ENCODE results near the gene CNTNAP2. TPM values are rescaled to one million over a fixed set of nuclear protein-coding genes. Genes with fewer than 3 reads are reported as not detected.

CNTNAP2 gene
- total and polyA plus RNA-seq, 2 donors (not counting 1 experiment from before 2014, with no cell fraction given): not detected

GRCh38 chr7:147251751-147252325 lies 1135.2 kb downstream of the CNTNAP2 start:
- H3K9ac ChIP-seq (ENCODE audit: insufficient read depth, low read length): no peak overlapping the region
- no peak for DNase-seq (ENCODE audit: low read depth in 2 of 2)
- H3K27ac ChIP-seq (ENCODE audit: insufficient read depth, low read length): no peak overlapping the region
- no peak overlapping the region for H2AFZ ChIP-seq (ENCODE audit: low read length)
- no peaks in the 10 kb centered on the region for H4K20me1 ChIP-seq (ENCODE audit: control insufficient read depth, extremely low read depth, insufficient read depth, low read length)
- TF ChIP-seq CTCF (conservative IDR thresholded peaks at IDR 0.05 in 1 of 2, IDR thresholded peaks at IDR 0.05 in 1 of 2; ENCODE audit: low read depth in 1 of 2, low read length in 2 of 2) (no peak), EZH2 (IDR thresholded peaks at IDR 0.05; ENCODE audit: low read length, missing control alignments) (no peak)
- no peaks in the 10 kb centered on the region for H3K79me2 ChIP-seq (ENCODE audit: control insufficient read depth, insufficient read depth, low read length)
- H3K36me3 ChIP-seq (ENCODE audit: control insufficient read depth, insufficient read depth, low read length): no peaks in the 10 kb centered on the region
- H3K4me3 ChIP-seq (replicated peaks in 1 of 4; ENCODE audit: control extremely low read depth in 1 of 4, insufficient read depth in 1 of 4, low read depth in 3 of 4, low read length in 4 of 4): no peak overlapping the region
- no peaks in the 10 kb centered on the region for H3K27me3 ChIP-seq (ENCODE audit: control insufficient read depth, insufficient read depth, low read length)
- no peaks in the 10 kb centered on the region for H3K9me3 ChIP-seq (ENCODE audit: control insufficient read depth, insufficient read depth, low read depth, low read length)
- no peaks in the 10 kb centered on the region for H3K4me1 ChIP-seq (ENCODE audit: control insufficient read depth, extremely low read depth, insufficient read depth, low read length)
- H3K4me2 ChIP-seq (ENCODE audit: extremely low read depth, insufficient read depth, low read length): no peak overlapping the region

- Histone ChIP-seq H3K36me3 (ENCODE audit: control insufficient read depth, insufficient read depth, low read length) (no peaks in the 10 kb centered on the region), H3K4me2 (ENCODE audit: extremely low read depth, insufficient read depth, low read length) (no peak overlapping the region), H3K27me3 (ENCODE audit: control insufficient read depth, insufficient read depth, low read length) (no peaks in the 10 kb centered on the region), H3K9ac (ENCODE audit: insufficient read depth, low read length) (no peak overlapping the region), H3K9me3 (ENCODE audit: control insufficient read depth, insufficient read depth, low read depth, low read length) (no peaks in the 10 kb centered on the region), H3K79me2 (ENCODE audit: control insufficient read depth, insufficient read depth, low read length) (no peaks in the 10 kb centered on the region), H4K20me1 (ENCODE audit: control insufficient read depth, extremely low read depth, insufficient read depth, low read length) (no peaks in the 10 kb centered on the region), H3K4me1 (ENCODE audit: control insufficient read depth, extremely low read depth, insufficient read depth, low read length) (no peaks in the 10 kb centered on the region), H3K27ac (ENCODE audit: insufficient read depth, low read length) (no peak overlapping the region), H3K4me3 (replicated peaks in 1 of 4; ENCODE audit: control extremely low read depth in 1 of 4, insufficient read depth in 1 of 4, low read depth in 3 of 4, low read length in 4 of 4) (no peak overlapping the region), H2AFZ (ENCODE audit: low read length) (no peak overlapping the region)
- no peak for TF ChIP-seq EZH2 (IDR thresholded peaks at IDR 0.05; ENCODE audit: low read length, missing control alignments)
- TF ChIP-seq CTCF (conservative IDR thresholded peaks at IDR 0.05 in 1 of 2, IDR thresholded peaks at IDR 0.05 in 1 of 2; ENCODE audit: low read depth in 1 of 2, low read length in 2 of 2): no peak
- DNase-seq (ENCODE audit: low read depth in 2 of 2): no peak
Observed at GRCh38 chr7:147261693-147262092, 1145.1 kb downstream of the CNTNAP2 start.

- Histone ChIP-seq H3K79me2 (ENCODE audit: control insufficient read depth, insufficient read depth, low read length) (no peaks in the 10 kb centered on the region), H3K9ac (ENCODE audit: insufficient read depth, low read length) (no peak overlapping the region), H3K4me1 (ENCODE audit: control insufficient read depth, extremely low read depth, insufficient read depth, low read length) (no peaks in the 10 kb centered on the region), H3K36me3 (ENCODE audit: control insufficient read depth, insufficient read depth, low read length) (no peaks in the 10 kb centered on the region), H2AFZ (ENCODE audit: low read length) (no peak overlapping the region), H3K9me3 (ENCODE audit: control insufficient read depth, insufficient read depth, low read depth, low read length) (no peaks in the 10 kb centered on the region), H3K27me3 (ENCODE audit: control insufficient read depth, insufficient read depth, low read length) (no peaks in the 10 kb centered on the region), H3K4me2 (ENCODE audit: extremely low read depth, insufficient read depth, low read length) (no peak overlapping the region), H4K20me1 (ENCODE audit: control insufficient read depth, extremely low read depth, insufficient read depth, low read length) (no peaks in the 10 kb centered on the region), H3K27ac (ENCODE audit: insufficient read depth, low read length) (no peak overlapping the region), H3K4me3 (replicated peaks in 1 of 4; ENCODE audit: control extremely low read depth in 1 of 4, insufficient read depth in 1 of 4, low read depth in 3 of 4, low read length in 4 of 4) (no peak overlapping the region)
- no peak for TF ChIP-seq CTCF (conservative IDR thresholded peaks at IDR 0.05 in 1 of 2, IDR thresholded peaks at IDR 0.05 in 1 of 2; ENCODE audit: low read depth in 1 of 2, low read length in 2 of 2)
- TF ChIP-seq EZH2 (IDR thresholded peaks at IDR 0.05; ENCODE audit: low read length, missing control alignments): no peak
- DNase-seq (ENCODE audit: low read depth in 2 of 2): no peak
Observed at GRCh38 chr7:147265528-147265927, 1148.9 kb downstream of the CNTNAP2 start.

Measured in fibroblast of lung (primary cell).